HEK293 (cell line): ENCODE results near the gene MLLT6.
A peak's percentile ranks its signal among the peaks of the same experiment; 100 is the strongest.

Source experiments
- CTCF ChIA-PET: fragments of 350-600 bp; formaldehyde crosslinking; extraction: SDS; loops from one replicate; lab custom pipeline; 2021; ENCODE audit warnings: antibody characterized with exemption; lab: Yijun Ruan, JAX
- POLR2A ChIA-PET: fragments of 300-600 bp; formaldehyde crosslinking; extraction: SDS; loops from one replicate; lab custom pipeline; 2020; ENCODE audit warnings: antibody characterized with exemption, inconsistent platforms; lab: Yijun Ruan, JAX
- H3K27ac ChIP-seq: fragments of 200-500 bp; sonication (Bioruptor generic); 2 replicates; pipeline ENCODE4 v1.5.1; 2014; ENCODE audit warnings: low read depth, low read length, control low read depth, inconsistent platforms; ENCODE audit errors: extremely low read depth
- H3K36me3 ChIP-seq, 2 experiments: fragments of 200-500 bp in 1 of 2; sonication (Bioruptor generic) in 1 of 2; 1 replicate in 1 of 2; 2 replicates in 1 of 2; pipeline ENCODE4 v1.5.1; 2014 to 2017; ENCODE audit warnings: inconsistent platforms in 2 of 2, low read length in 2 of 2; ENCODE audit not compliant: control insufficient read depth in 2 of 2, insufficient read depth in 1 of 2
- H3K4me1 ChIP-seq: fragments of 200-500 bp; sonication (Bioruptor generic); 2 replicates; pipeline ENCODE4 v1.5.1; 2014; ENCODE audit warnings: mild to moderate bottlenecking, low read length, inconsistent platforms; ENCODE audit not compliant: control insufficient read depth, insufficient read depth
- H3K4me3 ChIP-seq: 2 replicates; pipeline ENCODE4 v1.5.1; 2011; ENCODE audit warnings: low read depth, mild to moderate bottlenecking, control low read depth, low read length, moderate library complexity
- H3K9me3 ChIP-seq: fragments of 200-500 bp; sonication (Bioruptor generic); 2 replicates; pipeline ENCODE4 v1.5.1; 2014; ENCODE audit warnings: low read depth, low read length, inconsistent platforms; ENCODE audit not compliant: control insufficient read depth, insufficient read depth
- HOXA7 ChIP-seq: sonication (generic); formaldehyde crosslinking; IDR thresholded peaks from 2 replicates; pipeline ENCODE4 v1.8.1; 2022; ENCODE audit warnings: missing genetic modification reagents, borderline replicate concordance
- ZBTB48 ChIP-seq: fragments of 450-650 bp; formaldehyde crosslinking; IDR thresholded peaks from 2 replicates; pipeline ENCODE4 v1.5.1; 2016; ENCODE audit warnings: missing biosample characterization, missing genetic modification characterization
- ZNF10 ChIP-seq: fragments of 450-650 bp; formaldehyde crosslinking; IDR thresholded peaks from 2 replicates; pipeline ENCODE4 v1.5.1; 2017; ENCODE audit warnings: missing biosample characterization, missing genetic modification characterization
- ZNF16 ChIP-seq: fragments of 450-650 bp; formaldehyde crosslinking; IDR thresholded peaks from 2 replicates; pipeline ENCODE4 v1.5.1; 2016; ENCODE audit warnings: low read depth, missing biosample characterization, missing genetic modification characterization
- ZNF354C ChIP-seq: fragments of 450-650 bp; formaldehyde crosslinking; IDR thresholded peaks from 2 replicates; pipeline ENCODE4 v1.5.1; 2016; ENCODE audit warnings: missing biosample characterization, missing genetic modification characterization, low read depth, borderline replicate concordance
- ZNF416 ChIP-seq: fragments of 450-650 bp; formaldehyde crosslinking; IDR thresholded peaks from 2 replicates; pipeline ENCODE4 v1.5.1; 2016; ENCODE audit warnings: missing biosample characterization, missing genetic modification characterization
- ZNF521 ChIP-seq: fragments of 450-650 bp; formaldehyde crosslinking; IDR thresholded peaks from 2 replicates; pipeline ENCODE4 v1.5.1; 2017; ENCODE audit warnings: missing biosample characterization, mild to moderate bottlenecking, missing genetic modification characterization
- ZNF596 ChIP-seq: fragments of 450-650 bp; IDR thresholded peaks from 2 replicates; pipeline ENCODE4 v1.5.0; 2018; ENCODE audit warnings: missing biosample characterization, mild to moderate bottlenecking, missing genetic modification characterization, moderate library complexity
- TF ChIP-seq, protein P1 (sequence below): fragments of 450-650 bp; formaldehyde crosslinking; IDR thresholded peaks from 2 replicates; pipeline ENCODE4 v1.5.1; 2016; ENCODE audit warnings: missing biosample characterization, missing genetic modification characterization
- TF ChIP-seq, protein P2 (sequence below): fragments of 450-650 bp; formaldehyde crosslinking; optimal IDR thresholded peaks from 2 replicates; pipeline ENCODE3; 2016; ENCODE audit warnings: missing biosample characterization, mild to moderate bottlenecking, missing genetic modification characterization
- TF ChIP-seq, protein P3 (sequence below): sonication (generic); formaldehyde crosslinking; IDR thresholded peaks from 2 replicates; pipeline ENCODE4 v1.8.1; 2022; ENCODE audit warnings: mild to moderate bottlenecking, moderate library complexity, missing genetic modification reagents
- TF ChIP-seq, protein P4 (sequence below): fragments of 450-650 bp; formaldehyde crosslinking; IDR thresholded peaks from 2 replicates; pipeline ENCODE4 v1.5.1; 2016; ENCODE audit warnings: missing biosample characterization, missing genetic modification characterization
- TF ChIP-seq, protein P5 (sequence below): fragments of 450-650 bp; formaldehyde crosslinking; IDR thresholded peaks from 2 replicates; pipeline ENCODE4 v1.5.1; 2016; ENCODE audit warnings: missing biosample characterization, missing genetic modification characterization
- TF ChIP-seq, protein P6 (sequence below): fragments of 450-650 bp; formaldehyde crosslinking; IDR thresholded peaks from 2 replicates; pipeline ENCODE4 v1.5.1; 2016; ENCODE audit warnings: missing biosample characterization, missing genetic modification characterization

MLLT6 gene

DNA sequence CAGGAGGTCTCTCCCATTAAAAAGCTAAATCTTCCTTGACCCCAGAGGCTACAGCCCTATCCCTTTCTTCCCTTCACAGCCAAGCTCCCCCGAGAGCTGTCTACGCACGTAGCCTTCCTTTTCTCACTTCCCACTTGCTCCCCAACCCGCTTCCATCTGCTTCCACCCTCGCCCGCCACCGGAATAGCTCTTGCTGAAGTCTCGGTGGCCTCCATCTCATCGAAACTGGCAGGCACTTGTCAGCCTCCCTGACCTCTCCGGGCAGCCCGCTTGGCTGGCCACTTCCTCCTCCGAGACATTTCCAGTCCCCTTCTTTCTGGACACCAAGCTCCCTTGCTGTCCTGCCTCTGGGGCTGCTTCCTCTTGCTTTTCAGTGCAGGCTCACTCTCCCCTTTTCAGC lies 19.6 kb upstream of the MLLT6 start (continued):
- TF ChIP-seq ZNF521 (no peak), HOXA7 (CRISPR knock-in tag) (no peak), ZNF10 (tag by site-specific recombination) (no peak)

DNA sequence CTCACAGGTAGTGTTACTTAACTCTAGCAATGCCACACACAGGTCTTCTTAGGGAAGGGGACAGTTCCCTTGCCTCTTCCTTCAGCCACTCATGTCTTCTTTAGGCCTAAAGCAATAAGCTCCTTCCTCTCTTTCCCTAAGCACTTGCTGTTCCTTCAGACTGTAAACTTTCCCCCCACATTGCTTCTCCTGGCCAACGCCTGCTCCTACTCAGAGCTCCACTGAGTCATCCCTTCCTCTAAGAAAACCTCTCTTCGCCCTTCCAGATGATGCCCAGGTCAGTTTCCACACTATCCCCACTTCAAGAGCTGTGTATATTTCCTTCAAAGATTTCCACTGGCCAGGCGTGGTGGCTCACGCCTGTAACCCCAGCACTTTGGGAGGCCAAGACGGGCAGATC lies 17.8 kb upstream of the MLLT6 start:
- ChIA-PET POLR2A (interaction anchor here (0.7 to 1.4 kb wide), 3 partner anchors 10 to 48 kb away, joined by 3 to 5 read pairs (median 3); partner anchors contain the start of gene EPOP), CTCF (interaction anchor here (1.4 to 4.1 kb wide), 5 partner anchors 11 to 89 kb away, joined by 3 to 22 read pairs (median 6); partner anchors contain the start of gene EPOP)
- Histone ChIP-seq H3K27ac (no peak overlapping the region), H3K36me3 (no peaks in the 10 kb centered on the region)
- TF ChIP-seq ZNF354C (no peak), ZNF16 (tag by site-specific recombination) (no peak), ZNF596 (tag by site-specific recombination) (no peak)
- TF ChIP-seq, all 188 proteins: peak for 0
- no peak overlapping the region for H3K4me3 ChIP-seq
- no peaks in the 10 kb centered on the region for H3K4me1 ChIP-seq
- no peaks in the 10 kb centered on the region for H3K9me3 ChIP-seq

DNA sequence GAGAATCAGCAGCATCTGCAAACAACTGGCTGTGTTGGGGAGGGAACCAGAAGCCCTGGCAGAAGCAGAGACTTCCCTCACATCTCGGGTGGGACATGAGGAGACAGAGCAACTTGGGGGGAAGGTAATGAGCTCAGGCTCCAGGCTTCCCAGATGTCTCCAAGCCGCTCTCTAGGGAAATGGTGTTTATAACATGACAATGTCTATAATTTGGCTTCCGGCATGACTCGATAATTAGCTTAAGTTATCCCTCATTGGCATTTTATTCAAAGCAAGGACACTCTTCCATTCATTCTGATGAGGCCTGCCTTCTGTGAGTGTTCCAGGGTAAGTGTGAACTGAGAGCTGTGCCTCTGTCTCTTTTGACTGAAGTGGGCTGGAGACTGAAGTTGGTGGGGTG lies 14.7 kb upstream of the MLLT6 start:
- ChIA-PET POLR2A (interaction anchor here (0.5 to 1.5 kb wide), 3 partner anchors 12 to 61 kb away, joined by 5 to 8 read pairs (median 5); no protein-coding TSS in a partner anchor), CTCF (interaction anchor here (0.5 to 2.4 kb wide), 6 partner anchors 9 to 1285 kb away, joined by 3 to 11 read pairs (median 5); no protein-coding TSS in a partner anchor)
- Histone ChIP-seq H3K9me3 (no peaks in the 10 kb centered on the region), H3K4me1 (no peaks in the 10 kb centered on the region), H3K36me3 (no peaks in the 10 kb centered on the region), H3K4me3 (no peak overlapping the region)
- TF ChIP-seq, protein P1, sequence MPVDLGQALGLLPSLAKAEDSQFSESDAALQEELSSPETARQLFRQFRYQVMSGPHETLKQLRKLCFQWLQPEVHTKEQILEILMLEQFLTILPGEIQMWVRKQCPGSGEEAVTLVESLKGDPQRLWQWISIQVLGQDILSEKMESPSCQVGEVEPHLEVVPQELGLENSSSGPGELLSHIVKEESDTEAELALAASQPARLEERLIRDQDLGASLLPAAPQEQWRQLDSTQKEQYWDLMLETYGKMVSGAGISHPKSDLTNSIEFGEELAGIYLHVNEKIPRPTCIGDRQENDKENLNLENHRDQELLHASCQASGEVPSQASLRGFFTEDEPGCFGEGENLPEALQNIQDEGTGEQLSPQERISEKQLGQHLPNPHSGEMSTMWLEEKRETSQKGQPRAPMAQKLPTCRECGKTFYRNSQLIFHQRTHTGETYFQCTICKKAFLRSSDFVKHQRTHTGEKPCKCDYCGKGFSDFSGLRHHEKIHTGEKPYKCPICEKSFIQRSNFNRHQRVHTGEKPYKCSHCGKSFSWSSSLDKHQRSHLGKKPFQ (tag by site-specific recombination) = 0 out of 2 replicates have a peak, but pooled peaks have one; percentile 24
- TF ChIP-seq, protein P2, sequence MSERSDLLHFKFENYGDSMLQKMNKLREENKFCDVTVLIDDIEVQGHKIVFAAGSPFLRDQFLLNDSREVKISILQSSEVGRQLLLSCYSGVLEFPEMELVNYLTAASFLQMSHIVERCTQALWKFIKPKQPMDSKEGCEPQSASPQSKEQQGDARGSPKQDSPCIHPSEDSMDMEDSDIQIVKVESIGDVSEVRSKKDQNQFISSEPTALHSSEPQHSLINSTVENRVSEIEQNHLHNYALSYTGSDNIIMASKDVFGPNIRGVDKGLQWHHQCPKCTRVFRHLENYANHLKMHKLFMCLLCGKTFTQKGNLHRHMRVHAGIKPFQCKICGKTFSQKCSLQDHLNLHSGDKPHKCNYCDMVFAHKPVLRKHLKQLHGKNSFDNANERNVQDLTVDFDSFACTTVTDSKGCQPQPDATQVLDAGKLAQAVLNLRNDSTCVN (tag by site-specific recombination) = no peak
- TF ChIP-seq, all 188 proteins: peak for 1
- no peak overlapping the region for H3K27ac ChIP-seq

DNA sequence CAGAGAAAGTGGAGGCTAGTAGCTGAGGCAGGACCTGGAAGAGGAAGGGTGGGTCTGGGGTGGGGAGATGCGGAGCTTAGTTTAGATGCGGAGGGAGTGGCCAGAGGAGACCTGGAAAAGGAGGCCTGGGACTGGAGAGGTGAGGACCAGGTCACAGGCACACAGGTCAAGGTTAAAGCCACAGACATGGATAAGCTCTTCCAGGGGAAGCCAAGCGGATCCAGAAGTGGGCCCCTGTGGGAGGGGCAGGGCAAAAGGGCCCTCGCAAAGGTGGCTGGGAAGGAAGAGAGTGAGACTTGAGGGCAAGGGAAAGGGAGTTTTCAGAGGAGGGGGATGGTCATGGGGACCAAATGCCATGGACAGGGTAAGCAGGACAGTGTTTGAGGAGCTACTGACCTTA lies 13.9 kb upstream of the MLLT6 start:
- CTCF ChIA-PET = interaction anchor here (0.5 to 2.4 kb wide), 4 partner anchors 15 to 544 kb away, joined by 3 to 11 read pairs (median 4); no protein-coding TSS in a partner anchor
- POLR2A ChIA-PET = interaction anchor here (1.1 to 1.5 kb wide), 3 partner anchors 11 to 60 kb away, joined by 3 to 8 read pairs (median 5); partner anchors contain the start of gene EPOP
- no peaks in the 10 kb centered on the region for H3K4me1 ChIP-seq
- H3K4me3 ChIP-seq = no peak overlapping the region
- no peak overlapping the region for H3K27ac ChIP-seq
- no peaks in the 10 kb centered on the region for H3K9me3 ChIP-seq
- no peaks in the 10 kb centered on the region for H3K36me3 ChIP-seq
- TF ChIP-seq, protein P3, sequence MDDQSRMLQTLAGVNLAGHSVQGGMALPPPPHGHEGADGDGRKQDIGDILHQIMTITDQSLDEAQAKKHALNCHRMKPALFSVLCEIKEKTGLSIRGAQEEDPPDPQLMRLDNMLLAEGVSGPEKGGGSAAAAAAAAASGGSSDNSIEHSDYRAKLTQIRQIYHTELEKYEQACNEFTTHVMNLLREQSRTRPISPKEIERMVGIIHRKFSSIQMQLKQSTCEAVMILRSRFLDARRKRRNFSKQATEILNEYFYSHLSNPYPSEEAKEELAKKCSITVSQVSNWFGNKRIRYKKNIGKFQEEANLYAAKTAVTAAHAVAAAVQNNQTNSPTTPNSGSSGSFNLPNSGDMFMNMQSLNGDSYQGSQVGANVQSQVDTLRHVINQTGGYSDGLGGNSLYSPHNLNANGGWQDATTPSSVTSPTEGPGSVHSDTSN (CRISPR knock-in tag) = no peak
- TF ChIP-seq, protein P4, sequence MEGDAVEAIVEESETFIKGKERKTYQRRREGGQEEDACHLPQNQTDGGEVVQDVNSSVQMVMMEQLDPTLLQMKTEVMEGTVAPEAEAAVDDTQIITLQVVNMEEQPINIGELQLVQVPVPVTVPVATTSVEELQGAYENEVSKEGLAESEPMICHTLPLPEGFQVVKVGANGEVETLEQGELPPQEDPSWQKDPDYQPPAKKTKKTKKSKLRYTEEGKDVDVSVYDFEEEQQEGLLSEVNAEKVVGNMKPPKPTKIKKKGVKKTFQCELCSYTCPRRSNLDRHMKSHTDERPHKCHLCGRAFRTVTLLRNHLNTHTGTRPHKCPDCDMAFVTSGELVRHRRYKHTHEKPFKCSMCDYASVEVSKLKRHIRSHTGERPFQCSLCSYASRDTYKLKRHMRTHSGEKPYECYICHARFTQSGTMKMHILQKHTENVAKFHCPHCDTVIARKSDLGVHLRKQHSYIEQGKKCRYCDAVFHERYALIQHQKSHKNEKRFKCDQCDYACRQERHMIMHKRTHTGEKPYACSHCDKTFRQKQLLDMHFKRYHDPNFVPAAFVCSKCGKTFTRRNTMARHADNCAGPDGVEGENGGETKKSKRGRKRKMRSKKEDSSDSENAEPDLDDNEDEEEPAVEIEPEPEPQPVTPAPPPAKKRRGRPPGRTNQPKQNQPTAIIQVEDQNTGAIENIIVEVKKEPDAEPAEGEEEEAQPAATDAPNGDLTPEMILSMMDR (tag by site-specific recombination) = no peak
- TF ChIP-seq, protein P5, sequence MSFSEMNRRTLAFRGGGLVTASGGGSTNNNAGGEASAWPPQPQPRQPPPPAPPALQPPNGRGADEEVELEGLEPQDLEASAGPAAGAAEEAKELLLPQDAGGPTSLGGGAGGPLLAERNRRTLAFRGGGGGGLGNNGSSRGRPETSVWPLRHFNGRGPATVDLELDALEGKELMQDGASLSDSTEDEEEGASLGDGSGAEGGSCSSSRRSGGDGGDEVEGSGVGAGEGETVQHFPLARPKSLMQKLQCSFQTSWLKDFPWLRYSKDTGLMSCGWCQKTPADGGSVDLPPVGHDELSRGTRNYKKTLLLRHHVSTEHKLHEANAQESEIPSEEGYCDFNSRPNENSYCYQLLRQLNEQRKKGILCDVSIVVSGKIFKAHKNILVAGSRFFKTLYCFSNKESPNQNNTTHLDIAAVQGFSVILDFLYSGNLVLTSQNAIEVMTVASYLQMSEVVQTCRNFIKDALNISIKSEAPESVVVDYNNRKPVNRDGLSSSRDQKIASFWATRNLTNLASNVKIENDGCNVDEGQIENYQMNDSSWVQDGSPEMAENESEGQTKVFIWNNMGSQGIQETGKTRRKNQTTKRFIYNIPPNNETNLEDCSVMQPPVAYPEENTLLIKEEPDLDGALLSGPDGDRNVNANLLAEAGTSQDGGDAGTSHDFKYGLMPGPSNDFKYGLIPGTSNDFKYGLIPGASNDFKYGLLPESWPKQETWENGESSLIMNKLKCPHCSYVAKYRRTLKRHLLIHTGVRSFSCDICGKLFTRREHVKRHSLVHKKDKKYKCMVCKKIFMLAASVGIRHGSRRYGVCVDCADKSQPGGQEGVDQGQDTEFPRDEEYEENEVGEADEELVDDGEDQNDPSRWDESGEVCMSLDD (tag by site-specific recombination) = no peak
- no peak for TF ChIP-seq ZBTB48 (tag by site-specific recombination)
- TF ChIP-seq ZNF416 (tag by site-specific recombination) = no peak
- TF ChIP-seq, protein P6, sequence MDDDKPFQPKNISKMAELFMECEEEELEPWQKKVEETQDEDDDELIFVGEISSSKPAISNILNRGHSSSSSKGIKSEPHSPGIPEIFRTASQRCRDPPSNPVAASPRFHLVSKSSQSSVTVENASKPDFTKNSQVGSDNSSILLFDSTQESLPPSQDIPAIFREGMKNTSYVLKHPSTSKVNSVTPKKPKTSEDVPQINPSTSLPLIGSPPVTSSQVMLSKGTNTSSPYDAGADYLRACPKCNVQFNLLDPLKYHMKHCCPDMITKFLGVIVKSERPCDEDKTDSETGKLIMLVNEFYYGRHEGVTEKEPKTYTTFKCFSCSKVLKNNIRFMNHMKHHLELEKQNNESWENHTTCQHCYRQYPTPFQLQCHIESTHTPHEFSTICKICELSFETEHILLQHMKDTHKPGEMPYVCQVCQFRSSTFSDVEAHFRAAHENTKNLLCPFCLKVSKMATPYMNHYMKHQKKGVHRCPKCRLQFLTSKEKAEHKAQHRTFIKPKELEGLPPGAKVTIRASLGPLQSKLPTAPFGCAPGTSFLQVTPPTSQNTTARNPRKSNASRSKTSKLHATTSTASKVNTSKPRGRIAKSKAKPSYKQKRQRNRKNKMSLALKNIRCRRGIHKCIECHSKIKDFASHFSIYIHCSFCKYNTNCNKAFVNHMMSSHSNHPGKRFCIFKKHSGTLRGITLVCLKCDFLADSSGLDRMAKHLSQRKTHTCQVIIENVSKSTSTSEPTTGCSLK = no peak
